Dermis lymphatic vessel endothelial cell (primary cell): ENCODE data around the gene COL6A2. TPM values are rescaled to one million over a fixed set of nuclear protein-coding genes. Genes with fewer than 3 reads are reported as not detected.

Experiments
- total RNA-seq: library from RNA; depleted of rRNA; stranded (reverse); fragments of >200 nt; gene quantifications from 2 replicates; pipeline ENCODE4 v1.2.1, GENCODE V29; 2014

Gene COL6A2
- total RNA-seq = 39.7 and 92.9 TPM in 2 replicates

DNA sequence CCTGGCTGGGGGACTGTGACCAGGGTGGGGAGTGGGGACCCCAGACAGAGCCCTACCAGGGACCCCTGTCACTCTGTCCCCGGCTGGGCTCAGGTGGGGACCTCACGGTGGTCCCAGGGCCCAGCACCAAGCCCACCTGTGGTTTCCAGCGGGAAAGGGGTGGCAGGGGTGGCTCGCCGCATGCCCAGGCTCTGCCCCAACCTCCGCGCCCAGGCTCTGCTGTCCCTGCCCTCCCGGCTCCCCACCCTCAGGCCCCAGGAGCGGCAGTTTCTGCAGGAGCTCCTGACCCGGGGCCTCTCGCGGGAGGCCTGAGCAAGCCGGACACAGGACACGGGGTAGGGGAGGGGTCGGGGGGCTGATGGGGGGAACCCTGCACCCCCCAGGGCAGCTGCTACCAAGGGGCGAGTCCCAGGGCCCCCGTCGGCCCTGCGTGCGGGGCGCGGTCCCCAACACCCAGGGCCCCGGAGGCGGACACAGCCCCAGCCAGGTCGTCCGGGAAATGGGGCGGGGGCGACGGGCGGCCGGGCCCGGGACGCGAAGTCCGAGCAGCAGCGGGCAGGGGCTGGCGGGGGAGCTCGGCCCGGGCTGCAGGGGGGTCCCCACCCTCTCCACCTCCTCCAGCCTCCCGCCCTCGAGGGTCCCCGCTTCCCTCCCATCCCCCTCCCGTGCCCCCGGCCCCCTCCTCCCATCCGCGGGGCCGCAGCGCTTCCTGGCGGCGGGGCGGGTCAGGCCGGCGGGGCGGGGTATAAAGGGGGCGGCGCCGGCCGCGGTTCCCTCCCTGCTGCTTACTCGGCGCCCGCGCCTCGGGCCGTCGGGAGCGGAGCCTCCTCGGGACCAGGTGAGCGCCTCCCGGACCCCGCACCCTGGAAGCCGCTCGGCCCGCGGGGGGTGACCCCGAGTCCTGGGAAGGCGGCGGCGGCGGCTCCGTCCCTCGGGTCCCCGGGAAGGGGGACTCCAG, at the start of gene COL6A2:
Gene COL6A2, plus strand, starts transcription at position 777 of the 958 bp plus-strand sequence.

DNA sequence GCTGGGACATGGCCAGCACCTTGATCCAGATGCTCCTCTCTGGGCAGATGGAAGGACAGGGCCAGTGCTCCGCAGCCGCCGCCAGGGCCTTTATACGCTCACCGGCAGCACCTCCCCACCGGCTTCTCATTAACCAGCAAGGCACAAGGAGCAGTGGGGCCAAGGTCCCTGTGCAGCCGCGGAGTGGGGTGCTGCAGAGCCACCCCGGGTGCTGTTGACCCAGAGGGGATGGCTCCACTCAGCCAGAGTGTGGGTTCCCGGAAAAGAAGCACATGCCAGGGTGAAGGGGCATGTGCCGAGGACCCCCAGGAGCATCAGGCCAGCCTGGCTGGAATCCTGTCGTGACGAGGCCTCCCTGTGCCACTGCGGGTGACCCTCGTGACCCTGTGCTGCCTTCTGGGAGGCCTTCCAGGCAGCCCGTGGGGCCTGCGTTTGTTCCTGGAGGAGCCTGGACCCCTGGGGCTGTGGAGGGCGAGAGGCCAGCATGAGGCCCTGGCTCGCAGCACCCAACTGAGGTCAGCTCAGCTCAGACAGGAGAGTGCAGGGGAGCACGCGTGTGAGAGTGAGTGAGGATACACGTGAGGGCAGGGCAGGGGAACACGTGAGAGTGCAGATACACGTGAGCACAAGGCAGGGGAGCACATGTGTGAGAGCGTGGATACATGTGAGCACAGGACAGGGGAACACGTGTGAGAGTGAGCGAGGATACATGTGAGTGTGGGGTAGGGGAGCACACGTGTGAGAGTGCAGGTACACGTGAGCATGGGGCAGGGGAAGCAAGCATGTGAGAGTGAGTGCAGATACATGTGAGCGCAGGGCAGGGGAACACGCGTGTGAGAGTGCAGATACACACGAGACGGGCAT, 57.8 kb downstream of the COL6A2 start, which contains the start of gene FTCD:
Gene FTCD, minus strand, starts transcription at position 66 of the 864 bp plus-strand sequence. Its CDS starts 56 bp downstream, at position 10.

Other genes with a start within 250 kb of the COL6A2 start
- gene COL6A1, start 116.3 kb upstream of the COL6A2 start, total RNA-seq = 14.0 and 22.4 TPM in 2 replicates
- not detected in 2 replicates for gene FTCD, start 57.5 kb downstream of the COL6A2 start, total RNA-seq
- gene SPATC1L, start 86.3 kb downstream of the COL6A2 start, total RNA-seq = 4.7 and 6.3 TPM in 2 replicates
- gene LSS, start 130.7 kb downstream of the COL6A2 start, total RNA-seq = 28.6 and 37.9 TPM in 2 replicates
- 65.0 and 96.2 TPM in 2 replicates for gene MCM3AP, start 187.5 kb downstream of the COL6A2 start, total RNA-seq
- 9.1 and 18.0 TPM in 2 replicates for gene YBEY, start 188.2 kb downstream of the COL6A2 start, total RNA-seq
- 0.77 and 0.87 TPM in 2 replicates for gene C21orf58, start 225.8 kb downstream of the COL6A2 start, total RNA-seq
- 13.9 and 15.7 TPM in 2 replicates for gene PCNT, start 226.0 kb downstream of the COL6A2 start, total RNA-seq